ENCODE data around the gene RFK.
"Not testable (repeated sequence)": the region's sequence is repeated elsewhere in the genome, so short reads cannot be mapped to it uniquely, and the experiment has no call there.

RFK gene

DNA sequence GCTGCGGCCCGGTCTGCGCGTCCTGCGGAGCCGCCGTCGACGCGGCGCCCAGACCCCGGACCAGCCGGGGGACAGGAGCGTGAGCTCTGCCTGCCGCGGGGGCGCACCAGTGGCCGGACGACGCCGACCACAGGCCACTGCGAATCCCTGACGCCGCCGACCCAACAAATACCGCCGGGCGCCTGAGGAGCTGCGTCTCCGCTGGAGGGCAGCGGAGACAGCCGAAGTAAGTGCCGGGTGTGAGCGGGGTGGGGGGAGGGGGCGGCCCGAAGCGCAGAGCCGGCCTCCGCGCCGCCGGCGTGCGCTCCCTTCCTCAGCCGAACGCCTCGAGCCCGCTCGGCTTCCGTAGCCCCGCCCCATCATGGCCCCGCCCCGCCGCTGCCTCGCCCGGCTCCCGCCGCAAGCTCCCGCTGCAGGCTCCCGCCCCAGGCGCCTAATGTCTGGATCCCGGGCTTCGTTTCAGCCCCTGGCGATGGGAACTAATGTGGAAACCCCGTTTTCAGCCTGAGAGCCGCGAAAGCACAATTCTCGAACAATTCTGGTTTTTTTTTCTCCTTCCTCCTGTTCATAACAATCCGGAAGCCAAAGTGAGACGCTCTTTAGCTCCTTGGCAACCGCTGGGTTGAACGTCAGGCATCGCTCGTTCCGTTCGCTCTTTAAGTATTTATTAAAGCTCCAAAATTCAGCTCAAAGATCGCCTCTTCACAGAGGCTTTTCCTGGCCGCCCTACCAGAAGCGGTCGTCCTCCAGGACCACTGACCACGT lies at the start of gene RFK:
TSS of gene RFK (minus strand) at position 232 of the 765 bp plus-strand sequence. CDS start 255 bp downstream, outside the sequence.
- peak; percentile 92 for DNase-seq

DNA sequence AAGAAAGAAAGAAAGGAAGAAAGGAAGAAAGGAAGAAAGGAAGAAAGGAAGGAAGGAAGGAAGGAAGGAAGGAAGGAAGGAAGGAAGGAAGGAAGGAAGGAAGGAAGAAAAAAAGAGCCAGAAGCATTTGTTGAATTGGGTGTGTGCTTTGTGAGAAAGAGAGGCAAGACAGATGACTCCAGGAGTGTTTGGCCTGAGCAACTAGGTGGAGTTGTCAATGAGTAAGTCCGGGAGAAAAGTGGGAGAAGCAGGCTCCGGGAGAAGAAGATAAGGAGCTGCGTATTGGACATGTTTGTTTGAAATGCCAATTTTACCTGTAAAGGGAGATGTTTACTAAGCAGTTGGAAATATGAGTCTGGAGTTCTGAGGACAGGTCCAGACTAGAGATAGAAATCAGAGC lies 49.7 kb upstream of the RFK start:
- no peak for DNase-seq

DNA sequence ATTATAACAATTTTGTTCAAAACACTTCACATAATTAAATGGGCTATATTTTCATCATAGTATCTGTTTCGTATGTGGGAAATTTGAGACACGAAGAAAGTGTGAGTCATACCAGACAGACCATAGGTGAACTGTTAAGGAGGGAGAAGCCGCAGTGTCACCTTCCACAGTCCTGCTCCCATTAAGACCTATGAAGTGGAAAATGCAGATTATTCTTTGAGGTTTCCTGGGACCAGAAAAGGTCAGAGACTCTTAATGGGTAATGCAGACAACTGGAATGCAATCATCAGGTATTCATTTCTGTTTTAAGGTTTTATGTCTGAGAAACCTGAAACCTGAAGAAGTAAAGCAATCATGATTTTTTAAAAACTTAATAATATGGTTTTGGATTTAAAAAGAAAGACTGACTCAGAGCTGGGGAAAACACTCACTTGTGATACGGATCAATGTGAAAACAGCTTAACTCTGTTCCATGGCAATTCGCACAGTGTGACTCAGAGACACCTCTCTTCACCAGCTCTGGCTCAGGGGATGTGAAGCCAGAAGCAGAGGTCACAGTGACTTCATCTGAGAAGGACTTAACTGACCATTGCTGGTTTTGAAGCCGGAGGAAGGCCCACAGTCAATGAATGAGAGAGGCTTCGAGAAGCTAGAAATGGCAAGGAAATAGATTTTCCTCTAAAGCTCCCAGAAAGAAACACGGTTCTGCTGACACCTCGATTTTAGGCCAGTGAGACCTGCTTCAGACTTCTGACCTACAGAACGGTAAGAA lies 47.5 kb upstream of the RFK start:
- DNase-seq = no peak

DNA sequence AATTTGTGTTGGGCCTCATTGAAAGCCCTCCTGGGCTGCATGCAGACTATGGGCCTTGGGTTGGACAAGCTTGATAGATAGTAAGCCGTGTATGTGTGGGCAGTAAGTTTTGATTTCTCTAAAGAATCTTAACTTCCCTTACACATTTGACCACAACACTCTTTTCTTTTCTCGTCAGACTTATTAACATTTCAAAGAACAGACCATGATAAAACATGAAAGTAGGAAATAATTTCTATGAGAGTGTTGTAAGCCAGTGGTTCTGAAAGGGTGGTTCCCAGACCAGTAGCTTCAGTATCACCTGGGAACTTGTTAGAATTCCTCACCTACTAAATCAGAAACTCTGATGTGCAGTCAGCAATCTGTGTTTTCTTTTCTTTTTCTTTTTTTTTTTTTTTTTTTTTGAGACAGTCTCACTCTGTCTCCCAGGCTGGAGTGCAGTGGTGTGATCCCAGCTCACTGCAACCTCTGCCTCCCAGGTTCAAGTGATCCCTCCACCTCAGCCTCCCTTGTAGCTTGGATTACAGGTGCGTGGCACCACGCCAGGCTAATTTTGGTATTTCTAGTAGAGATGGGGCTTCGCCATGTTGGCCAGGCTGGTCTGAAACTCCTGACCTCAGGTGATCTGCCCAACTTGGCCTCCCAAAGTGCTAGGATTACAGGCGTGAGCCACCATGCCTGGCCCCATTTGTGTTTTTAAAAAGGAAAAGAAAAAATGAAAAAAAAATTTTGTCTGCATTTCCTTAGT lies 44.8 kb upstream of the RFK start:
- DNase-seq = no peak

DNA sequence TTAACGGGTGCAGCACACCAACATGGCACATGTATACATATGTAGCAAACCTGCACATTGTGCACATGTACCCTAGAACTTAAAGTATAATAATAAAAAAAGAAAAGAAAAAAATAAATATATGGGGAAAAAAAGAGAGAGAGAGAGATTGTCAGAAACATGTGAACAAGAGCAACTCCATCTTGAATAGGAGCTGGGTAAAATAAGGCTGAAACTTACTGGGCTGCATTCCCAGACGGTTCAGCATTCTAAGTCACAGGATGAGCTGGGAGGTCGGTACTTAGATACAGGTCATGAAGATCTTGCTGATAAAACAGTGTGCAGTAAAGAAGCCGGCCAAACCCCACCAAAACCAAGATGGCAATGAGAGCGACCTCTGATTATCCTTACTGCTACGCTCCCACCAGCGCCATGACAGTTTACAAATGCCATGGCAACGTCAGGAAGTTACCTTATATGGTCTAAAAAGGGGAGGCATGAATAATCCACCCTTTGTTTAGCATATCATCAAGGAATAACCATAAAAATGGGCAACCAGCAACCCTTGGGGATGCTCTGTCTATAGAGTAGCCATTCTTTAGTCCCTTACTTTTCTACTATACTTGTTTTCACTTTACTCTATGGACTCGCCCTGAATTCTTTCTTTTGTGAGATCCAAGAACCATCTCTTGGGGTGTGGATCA lies 42.9 kb upstream of the RFK start:
- DNase-seq = not testable (repeated sequence)

DNA sequence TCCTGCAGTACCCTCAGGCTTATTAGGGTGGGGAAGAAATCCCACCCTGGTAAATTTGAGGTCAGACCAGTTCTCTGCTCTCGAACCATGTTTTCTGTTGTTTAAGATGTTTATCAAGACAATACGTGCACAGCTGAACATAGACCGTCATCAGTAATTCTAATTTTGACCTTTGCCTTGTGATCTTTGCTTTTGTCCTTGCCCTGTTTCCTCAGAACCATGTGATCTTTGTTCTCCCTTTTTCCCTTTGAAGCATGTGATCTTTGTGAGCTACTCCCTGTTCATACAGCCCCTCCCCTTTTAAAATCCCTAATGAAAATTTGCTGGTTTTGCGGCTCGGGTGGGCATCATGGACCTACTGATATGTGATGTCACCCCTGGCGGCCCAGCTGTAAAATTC lies 40.7 kb upstream of the RFK start:
- not testable (repeated sequence) for DNase-seq

DNA sequence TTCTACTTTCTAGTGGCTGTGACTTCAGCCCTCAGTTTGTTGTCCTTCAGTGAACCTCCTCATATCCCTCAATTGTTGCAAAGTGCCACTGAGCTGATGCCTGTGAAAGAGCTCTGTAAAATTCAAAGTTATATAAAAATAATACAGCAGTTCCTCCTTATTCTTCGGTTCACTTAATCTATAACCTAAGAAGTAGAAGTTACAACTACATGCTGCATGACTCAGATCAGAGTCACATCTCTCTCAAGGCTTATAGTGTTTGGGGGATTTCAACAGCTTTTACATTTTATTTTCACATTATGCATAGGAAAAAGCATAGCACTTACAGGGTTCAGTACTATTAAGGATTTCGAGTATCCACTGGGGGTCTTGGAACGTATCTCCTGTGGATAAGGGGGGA lies 39.6 kb upstream of the RFK start:
- DNase-seq = no peak

DNA sequence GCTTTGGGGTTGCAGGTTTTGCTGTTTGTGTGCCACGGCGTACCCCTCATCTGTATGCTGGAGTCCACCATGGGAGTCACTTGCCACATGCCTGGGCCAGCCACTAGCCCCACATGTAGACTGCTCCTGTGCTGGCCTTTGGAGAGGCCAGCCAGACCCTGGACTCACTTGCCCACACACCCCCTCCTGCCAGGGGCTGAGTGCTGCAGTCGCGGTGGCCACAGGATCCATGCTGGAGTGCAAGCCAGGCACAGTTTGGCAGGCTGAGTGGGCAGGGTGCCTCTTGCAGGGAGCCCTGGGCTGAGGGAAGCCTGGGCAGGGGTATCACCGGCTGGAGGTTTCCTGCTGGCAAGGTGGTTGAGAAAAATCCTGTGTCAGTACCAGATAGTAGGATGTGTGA lies 39.2 kb upstream of the RFK start:
- DNase-seq = no peak

DNA sequence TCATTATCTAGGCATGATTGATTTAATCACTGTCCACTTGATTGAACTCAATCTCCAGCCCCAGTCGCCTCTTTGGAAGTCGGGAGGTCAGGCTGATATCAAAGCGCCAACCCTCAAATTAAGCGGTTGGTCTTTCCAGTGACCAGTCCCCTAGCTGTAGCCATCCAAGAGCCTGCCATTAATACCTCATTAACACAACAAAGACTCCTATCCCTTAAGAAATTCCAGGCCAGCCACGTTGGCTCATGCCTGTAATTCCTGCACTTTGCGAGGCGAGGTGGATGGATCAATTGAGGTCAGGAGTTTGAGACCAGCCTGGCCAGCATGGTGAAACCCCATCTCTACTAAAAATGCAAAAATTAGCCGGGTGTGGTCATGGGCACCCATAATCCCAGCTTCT lies 37.4 kb upstream of the RFK start:
- DNase-seq = no peak

DNA sequence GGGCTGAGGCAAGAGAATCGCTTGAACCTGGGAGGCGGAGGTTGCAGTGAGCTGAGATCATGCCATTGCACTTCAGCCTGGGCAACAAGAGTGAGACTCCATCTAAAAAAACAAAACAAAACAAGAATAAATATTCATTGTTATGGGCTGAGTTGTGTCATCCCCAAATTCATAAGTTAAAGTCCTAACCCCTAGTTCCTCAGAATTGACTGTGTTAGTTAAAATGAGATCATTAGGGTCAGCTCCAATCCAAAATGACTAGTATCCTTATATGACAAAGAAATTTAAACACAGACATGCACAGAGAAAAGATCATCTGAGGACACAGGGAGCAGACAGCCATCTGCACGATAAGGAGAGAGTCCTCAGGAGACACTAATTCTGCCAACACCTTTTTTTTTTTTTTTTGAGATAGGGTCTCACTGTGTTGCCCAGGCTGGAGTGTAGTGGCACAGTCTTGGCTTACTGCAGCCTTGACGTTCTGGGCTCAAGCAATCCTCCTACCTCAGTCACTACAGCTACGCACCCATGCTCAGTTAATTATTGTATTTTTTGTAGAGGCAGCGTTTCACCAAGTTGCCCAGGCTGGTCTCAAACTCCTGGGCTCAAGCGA lies 32.7 kb upstream of the RFK start:
- DNase-seq = no peak

DNA sequence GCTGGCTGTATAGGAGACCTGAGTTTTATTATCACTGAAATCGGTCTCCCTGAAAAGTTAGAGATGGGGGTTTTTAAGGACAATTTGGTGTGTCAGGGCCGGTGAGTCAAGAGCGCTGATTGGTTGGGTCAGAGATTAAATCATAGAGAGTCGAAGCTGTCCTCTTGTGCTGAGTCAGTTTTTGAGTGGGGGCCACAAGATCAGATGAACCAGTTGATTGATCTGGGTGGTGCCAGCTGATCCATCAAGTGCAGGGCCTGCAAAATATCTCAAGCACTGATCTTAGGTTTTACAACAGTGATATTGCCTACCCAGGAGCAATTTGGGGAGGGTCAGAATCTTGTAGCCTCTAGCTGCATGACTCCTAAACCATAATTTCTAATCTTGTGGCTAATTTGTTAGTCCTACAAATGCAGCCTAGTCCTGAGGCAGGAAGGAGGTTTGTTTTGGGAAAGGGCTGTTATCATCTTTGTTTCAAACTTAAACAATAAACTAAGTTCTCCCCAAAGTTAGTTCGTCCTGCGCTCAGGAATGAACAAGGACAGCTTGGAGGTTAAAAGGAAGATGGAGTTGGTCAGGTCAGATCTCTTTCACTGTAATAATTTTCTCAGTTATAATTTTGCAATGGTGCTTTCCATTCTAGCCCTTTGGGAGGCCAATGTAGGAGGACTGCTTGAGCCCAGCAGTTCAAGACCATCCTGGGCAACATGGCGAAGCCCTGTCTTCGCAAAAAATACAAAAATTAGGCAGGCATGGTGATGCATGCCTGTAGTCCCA lies 31.6 kb upstream of the RFK start:
- no peak for DNase-seq

DNA sequence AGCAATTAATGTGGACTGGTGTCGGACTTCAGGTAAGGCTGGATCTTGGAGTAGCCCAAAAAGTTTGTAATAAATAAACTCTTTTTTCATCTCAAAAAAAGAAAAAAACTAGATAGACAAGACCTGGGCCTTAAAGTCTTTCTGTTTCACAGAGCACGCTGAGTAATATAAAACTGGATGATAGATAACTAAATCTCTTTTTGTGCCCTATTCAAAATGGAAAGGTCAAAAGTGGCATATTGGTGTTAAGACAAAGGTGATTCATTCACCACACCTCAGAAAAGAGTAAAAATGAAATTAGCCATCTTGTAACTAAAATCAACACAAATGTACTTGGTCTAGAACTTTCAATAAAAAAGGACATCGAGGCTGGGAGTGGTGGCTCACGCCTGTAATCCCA lies 30.3 kb upstream of the RFK start:
- no peak for DNase-seq

DNA sequence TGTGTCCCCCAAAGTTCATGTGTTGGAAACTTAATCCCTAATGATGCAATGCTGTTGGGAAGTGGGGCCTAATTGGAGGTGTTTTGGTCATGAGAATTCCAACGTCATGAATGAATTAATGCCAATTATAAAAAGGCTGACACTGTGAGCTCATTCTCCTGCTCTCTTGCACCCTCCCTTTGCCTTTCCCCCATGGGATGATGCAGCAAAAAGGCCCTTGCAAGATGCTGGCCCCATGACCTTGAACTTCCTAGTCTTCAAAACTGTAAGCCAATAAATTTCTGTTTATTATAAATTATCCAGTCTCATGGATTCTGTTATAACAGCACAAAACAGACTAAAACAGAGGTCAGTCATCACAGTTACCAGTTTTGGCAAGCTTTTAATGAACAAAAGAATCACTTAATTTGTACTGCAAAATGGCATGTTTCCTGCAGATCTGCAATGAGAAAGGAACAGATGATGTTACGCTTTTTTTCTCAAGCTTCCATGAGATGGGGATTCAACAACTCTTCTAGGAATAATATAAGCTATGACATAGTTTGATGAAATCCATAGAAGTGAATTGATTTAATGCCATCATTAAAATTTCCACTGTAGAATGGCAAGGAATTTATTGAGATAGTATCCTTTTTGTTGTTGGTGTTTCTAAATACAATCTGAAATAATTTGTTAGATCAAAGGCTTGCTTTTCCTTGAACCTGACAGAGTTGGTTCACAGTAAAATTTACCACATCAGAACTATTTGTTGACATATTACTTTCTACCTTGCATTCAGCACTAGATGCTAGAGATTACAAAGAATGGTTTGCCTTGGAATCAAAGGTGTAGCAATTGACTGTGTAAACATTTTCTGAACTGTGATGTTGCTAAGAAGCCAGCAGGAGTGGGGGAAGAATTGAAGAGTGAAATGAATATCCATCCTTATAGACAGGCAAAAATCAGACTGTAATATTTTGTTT lies 29.3 kb upstream of the RFK start:
- no peak for DNase-seq

DNA sequence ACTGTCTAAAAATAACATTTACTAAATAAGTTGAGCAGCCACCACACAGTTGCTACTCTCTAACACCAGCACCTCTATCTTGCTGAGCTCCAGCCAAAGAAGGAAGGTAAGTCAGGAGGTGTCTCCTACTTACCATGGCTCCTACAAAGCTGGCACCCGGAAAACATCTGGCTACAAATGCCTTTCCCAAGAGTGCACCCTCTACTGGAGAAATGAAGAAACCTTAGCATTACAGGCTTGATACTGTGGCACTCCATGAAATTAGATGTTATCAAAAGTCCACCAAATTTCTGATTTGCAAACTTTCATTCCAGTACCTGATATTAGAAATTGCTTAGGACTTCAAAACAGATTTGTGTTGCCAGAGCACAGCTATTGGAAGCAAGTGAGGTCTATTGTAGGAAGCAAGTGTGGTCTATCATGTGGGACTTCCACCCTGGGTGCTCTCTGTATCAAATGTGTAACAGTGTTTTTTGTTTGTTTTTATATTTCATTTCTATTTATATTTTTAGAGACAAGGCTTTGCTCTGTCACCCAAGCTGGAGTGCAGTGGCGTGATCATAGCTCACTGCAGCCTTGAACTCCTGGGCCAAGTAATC lies 25.7 kb upstream of the RFK start:
- peak; percentile 22 for DNase-seq

DNA sequence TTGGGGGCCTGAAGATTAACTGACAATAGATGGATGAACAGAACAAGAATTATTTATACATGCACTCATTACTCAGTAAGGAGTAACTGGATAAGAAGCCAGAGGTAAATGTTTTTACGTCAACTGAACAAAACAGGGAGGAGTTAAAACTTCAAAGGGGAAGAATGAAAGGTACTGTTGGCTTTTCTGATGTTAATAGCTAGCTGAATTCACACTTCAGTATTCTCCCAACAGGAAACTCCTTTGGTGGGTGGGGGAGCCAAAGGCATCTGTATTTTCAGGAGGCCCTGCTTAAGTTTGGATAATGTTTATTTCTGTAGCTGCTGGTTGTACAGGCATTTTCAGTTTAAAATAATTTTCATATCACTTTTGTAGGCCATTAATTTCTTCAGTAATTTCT lies 23.2 kb upstream of the RFK start:
- DNase-seq = no peak

DNA sequence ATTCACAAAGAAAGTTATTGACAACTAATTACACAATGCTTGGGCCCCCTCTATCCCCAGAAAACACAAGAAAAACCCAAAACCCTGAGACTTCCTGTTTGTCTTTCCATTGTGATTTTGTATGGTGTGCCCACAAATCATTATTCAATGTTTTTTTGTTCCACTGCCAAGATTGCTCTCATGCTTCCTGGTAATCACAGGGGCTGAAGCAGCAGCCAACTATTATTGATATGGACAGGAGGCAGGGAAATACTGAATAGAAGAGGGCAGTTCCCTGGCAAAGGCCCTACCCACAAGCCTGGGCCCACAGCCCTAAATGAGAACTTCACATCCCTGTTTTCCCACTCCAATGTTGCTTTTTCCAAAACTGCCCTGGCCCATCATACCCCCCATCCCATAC lies 21.5 kb upstream of the RFK start:
- peak; percentile 92 for DNase-seq

DNA sequence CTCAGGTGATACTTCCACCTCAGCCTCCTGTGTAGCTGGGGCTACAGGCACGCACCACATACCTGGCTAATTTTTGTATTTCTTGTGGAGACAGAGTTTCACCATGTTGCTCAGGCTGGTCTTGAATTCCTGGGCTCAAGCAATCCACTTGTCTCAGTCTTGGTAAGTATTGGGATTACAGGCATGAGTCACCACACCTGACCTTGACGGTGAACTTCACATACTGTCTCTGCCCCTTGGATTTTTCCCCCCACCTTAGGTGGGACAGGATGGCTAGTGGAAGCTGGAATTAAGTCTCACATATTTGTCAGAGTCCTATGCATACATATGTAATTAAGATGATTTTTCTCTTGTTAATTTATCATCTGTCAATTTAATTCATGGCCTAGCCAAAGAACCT lies 20.9 kb upstream of the RFK start:
- DNase-seq = no peak

DNA sequence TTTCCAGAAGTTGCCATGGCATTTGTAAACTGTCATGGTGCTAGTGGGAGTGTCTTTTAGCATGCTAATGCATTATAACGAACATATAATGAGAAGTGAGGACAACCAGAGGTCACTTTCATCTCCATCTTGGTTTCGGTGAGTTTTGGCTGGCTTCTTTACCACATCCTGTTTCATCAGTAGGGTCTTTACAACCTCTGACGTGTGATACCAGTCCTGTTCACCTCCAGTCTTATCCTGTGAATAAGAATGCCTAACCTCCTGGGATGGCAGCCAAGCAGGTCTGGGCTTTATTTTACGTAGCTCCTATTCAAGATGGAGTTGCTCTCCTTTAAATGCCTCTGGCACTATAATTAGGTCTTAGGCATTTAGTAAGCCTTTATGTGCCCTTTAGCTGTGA lies 20.4 kb upstream of the RFK start:
- DNase-seq = peak; percentile 84

DNA sequence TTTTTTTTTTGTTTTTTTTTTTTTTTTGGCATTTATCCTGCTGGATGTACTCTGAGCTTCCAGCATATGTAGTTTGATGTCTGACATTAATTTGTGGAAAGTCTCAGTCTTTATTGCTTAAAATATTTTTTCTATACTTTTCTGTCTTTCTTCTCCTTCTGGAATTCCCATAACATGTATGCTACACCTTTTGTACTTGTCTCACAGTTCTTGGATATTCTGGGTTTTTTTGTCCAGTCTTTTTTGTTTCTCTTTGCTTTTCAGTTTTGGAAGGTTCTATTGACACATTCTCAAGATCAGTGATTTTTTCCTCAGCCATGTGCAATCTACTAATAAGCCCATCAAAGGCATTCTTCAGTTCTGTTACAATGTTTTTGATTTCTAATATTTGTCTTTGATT lies 19.4 kb upstream of the RFK start:
- no peak for DNase-seq

DNA sequence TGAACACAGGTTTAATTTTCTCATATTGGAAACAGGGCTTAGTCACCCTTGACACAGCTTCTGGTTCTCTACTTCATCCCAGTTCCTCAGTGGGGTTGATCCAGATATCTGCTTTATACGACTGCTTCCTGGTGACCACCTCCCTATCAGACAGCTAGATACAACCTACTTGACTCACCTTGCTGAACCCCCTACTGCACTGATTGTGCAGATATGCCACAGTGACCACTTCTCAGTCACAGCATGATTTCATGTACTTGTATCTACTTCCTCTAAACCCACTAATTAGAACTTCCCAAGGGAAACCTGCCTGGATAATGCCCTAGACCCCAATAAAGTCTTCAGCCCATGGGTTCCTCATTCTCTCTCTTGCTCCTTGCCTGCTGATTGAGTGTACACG lies 18.4 kb upstream of the RFK start:
- no peak for DNase-seq

Data from NCI-H2029 (cell line).